Bronchial epithelial cell (primary cell): ENCODE measurements around the gene FAM149A. TPM values are rescaled to one million over a fixed set of nuclear protein-coding genes. Genes with fewer than 3 reads are reported as not detected.

Source experiments
- DNase-seq: peaks from one replicate; pipeline ENCODE4 v3.0.0-alpha.2; 2010; ENCODE audit warnings: low read depth
- FAIRE-seq: peaks from 2 replicates; lab custom pipeline; 2011; peaks lifted over from hg19 to GRCh38; lab: Jason Lieb, UNC
- H3K27me3 ChIP-seq: 2 replicates; pipeline ENCODE4 v1.5.1; 2011; ENCODE audit warnings: low read length; ENCODE audit not compliant: control insufficient read depth, insufficient read depth
- H3K36me3 ChIP-seq: 2 replicates; pipeline ENCODE4 v1.5.1; 2011; ENCODE audit warnings: low read length; ENCODE audit not compliant: control insufficient read depth, insufficient read depth
- H3K4me3 ChIP-seq: 2 replicates; pipeline ENCODE4 v1.5.1; 2011; ENCODE audit warnings: mild to moderate bottlenecking, low read depth, low read length, control low read depth
- CTCF ChIP-seq: IDR thresholded peaks from 2 replicates; pipeline ENCODE4 v1.5.1; 2011; ENCODE audit warnings: mild to moderate bottlenecking, moderate library complexity, low read length, control low read depth, inconsistent platforms; ENCODE audit not compliant: insufficient read depth, severe bottlenecking
- total RNA-seq: library from RNA; depleted of rRNA; stranded (reverse); fragments of >200 nt; gene quantifications from 2 replicates; pipeline ENCODE4 v1.2.1, GENCODE V29; 2014

FAM149A gene
- total RNA-seq, 1 donor from 2014 or later, result 0.26 TPM

- no peak for FAIRE-seq
These were observed 86.2 kb downstream of the FAM149A start for GRCh38 chr4:186190581-186191199.

GRCh38 chr4:186191200-186192065 lies 86.9 kb downstream of the FAM149A start, which contains the start of gene CYP4V2:
CYP4V2 (plus strand) TSS chr4:186191567; CDS start chr4:186191824, 257 bp downstream.
- peak; percentile 36 for TF ChIP-seq CTCF
- FAIRE-seq, result no peak

More at GRCh38 chr4:186190581-186191199, 86.2 kb downstream of the FAM149A start:
- peak; percentile 14 for DNase-seq
- no peaks in the 10 kb centered on the region for H3K27me3 ChIP-seq
- H3K4me3 ChIP-seq, result peak overlapping the region; percentile 76
- no peak for TF ChIP-seq CTCF
- no peaks in the 10 kb centered on the region for H3K36me3 ChIP-seq

GRCh38 chr4:186192066-186192612 lies 87.6 kb downstream of the FAM149A start:
- Histone ChIP-seq H3K27me3 (no peaks in the 10 kb centered on the region), H3K36me3 (no peaks in the 10 kb centered on the region), H3K4me3 (peak overlapping the region; percentile 76)
- DNase-seq (peak; percentile 33), FAIRE-seq (no peak)
- TF ChIP-seq CTCF, result no peak

More at GRCh38 chr4:186191200-186192065, 86.9 kb downstream of the FAM149A start, which contains the start of gene CYP4V2:
- Histone ChIP-seq H3K36me3 (no peaks in the 10 kb centered on the region), H3K4me3 (peak within 1 kb of the TSS; percentile 76), H3K27me3 (no peaks in the 10 kb centered on the region)
- DNase-seq, result peak; percentile 51

- FAIRE-seq (no peak), DNase-seq (no peak)
- Histone ChIP-seq H3K36me3 (no peaks in the 10 kb centered on the region), H3K4me3 (no peak overlapping the region), H3K27me3 (no peaks in the 10 kb centered on the region)
- TF ChIP-seq CTCF, result no peak
These were observed 89.3 kb downstream of the FAM149A start for GRCh38 chr4:186193851-186194250.

- no peaks in the 10 kb centered on the region for H3K27me3 ChIP-seq
- TF ChIP-seq CTCF, result no peak
- H3K36me3 ChIP-seq, result no peaks in the 10 kb centered on the region
- DNase-seq (no peak), FAIRE-seq (no peak)
- H3K4me3 ChIP-seq, result no peak overlapping the region
These were observed 91.6 kb downstream of the FAM149A start for GRCh38 chr4:186196063-186196462.
